SK-N-SH (cell line): ENCODE measurements around the gene CTBP2. TPM values are rescaled to one million over a fixed set of nuclear protein-coding genes. Genes with fewer than 3 reads are reported as not detected.

Source experiments
- CTCF ChIA-PET: fragments of 300-600, 350-600 bp; formaldehyde crosslinking; extraction: SDS; loops from one replicate; lab custom pipeline; 2021; lab: Yijun Ruan, JAX
- POLR2A ChIA-PET: fragments of 350-600 bp; sonication (Branson Sonifier 250); formaldehyde crosslinking; extraction: SDS; loops from one replicate; lab custom pipeline; 2020; ENCODE audit warnings: antibody characterized with exemption, inconsistent platforms; lab: Yijun Ruan, JAX
- DNase-seq: peaks from one replicate; pipeline ENCODE4 v3.0.0; 2012
- H2AFZ ChIP-seq: fragments of 200-600 bp; sonication (generic); 2 replicates; pipeline ENCODE4 v1.8.1; 2016; ENCODE audit warnings: antibody characterized with exemption, mild to moderate bottlenecking, low read depth
- H3F3A ChIP-seq: fragments of 200-600 bp; sonication (generic); replicated peaks from 2 replicates; pipeline ENCODE3; 2016; ENCODE audit warnings: antibody characterized with exemption, mild to moderate bottlenecking; ENCODE audit not compliant: insufficient read depth
- H3K27ac ChIP-seq, 2 experiments: fragments of 200-500 bp in 1 of 2; fragments of 200-600 bp in 1 of 2; sonication (Bioruptor generic) in 1 of 2; sonication (generic), shearing (Covaris generic) in 1 of 2; 2 replicates each; pipeline versions ENCODE4 v1.5.1 to v1.6.1; 2014 to 2016; ENCODE audit warnings: low read depth in 2 of 2, inconsistent platforms in 1 of 2, low read length in 1 of 2, mild to moderate bottlenecking in 1 of 2, mixed read lengths in 1 of 2
- H3K27me3 ChIP-seq: fragments of 200-600 bp; sonication (generic), shearing (Covaris generic); 2 replicates; pipeline ENCODE4 v1.6.1; 2016; ENCODE audit warnings: mixed run types; ENCODE audit not compliant: insufficient read depth
- H3K36me3 ChIP-seq, 2 experiments: fragments of 200-500 bp in 1 of 2; fragments of 200-600 bp in 1 of 2; sonication (Bioruptor generic) in 1 of 2; sonication (generic) in 1 of 2; replicated peaks in 1 of 2; 2 replicates each; pipeline versions ENCODE3 to v1.5.1; 2014 to 2016; ENCODE audit warnings: low read length in 1 of 2, mild to moderate bottlenecking in 1 of 2; ENCODE audit not compliant: insufficient read depth in 2 of 2, control insufficient read depth in 1 of 2
- H3K4me1 ChIP-seq, 2 experiments: fragments of 200-500 bp in 1 of 2; fragments of 200-600 bp in 1 of 2; sonication (Bioruptor generic) in 1 of 2; sonication (generic), shearing (Covaris generic) in 1 of 2; 2 replicates each; pipeline versions ENCODE4 v1.5.1 to v1.6.1; 2014 to 2016; ENCODE audit warnings: low read depth in 1 of 2, low read length in 1 of 2, mixed run types in 1 of 2; ENCODE audit not compliant: insufficient read depth in 2 of 2, control insufficient read depth in 1 of 2
- H3K4me2 ChIP-seq: fragments of 200-600 bp; sonication (generic), shearing (Covaris generic); 2 replicates; pipeline ENCODE4 v1.6.1; 2017; ENCODE audit warnings: mixed run types
- H3K4me3 ChIP-seq, 2 experiments: fragments of 200-500 bp in 1 of 2; fragments of 200-600 bp in 1 of 2; sonication (Bioruptor generic) in 1 of 2; sonication (generic), shearing (Covaris generic) in 1 of 2; 2 replicates each; pipeline versions ENCODE4 v1.5.1 to v1.8.1; 2014 to 2016; ENCODE audit warnings: low read depth in 2 of 2, inconsistent platforms in 1 of 2, low read length in 1 of 2, mild to moderate bottlenecking in 1 of 2, mixed read lengths in 1 of 2, moderate library complexity in 1 of 2
- H3K79me2 ChIP-seq: fragments of 200-600 bp; sonication (generic); 2 replicates; pipeline ENCODE4 v1.8.1; 2017; ENCODE audit warnings: mild to moderate bottlenecking; ENCODE audit not compliant: insufficient read depth
- H3K9ac ChIP-seq: fragments of 200-600 bp; sonication (generic); 2 replicates; pipeline ENCODE4 v1.6.1; 2017; ENCODE audit warnings: mixed run types
- H3K9me2 ChIP-seq: fragments of 200-600 bp; sonication (generic); 2 replicates; pipeline ENCODE4 v1.6.1; 2017; ENCODE audit warnings: mixed run types
- H3K9me3 ChIP-seq: fragments of 200-600 bp; sonication (generic); 2 replicates; pipeline ENCODE4 v1.6.1; 2017; ENCODE audit warnings: mixed run types, mild to moderate bottlenecking, moderate library complexity
- H4K20me1 ChIP-seq: fragments of 200-600 bp; sonication (generic); 2 replicates; pipeline ENCODE4 v1.6.1; 2017; ENCODE audit warnings: mild to moderate bottlenecking, mixed run types; ENCODE audit not compliant: insufficient read depth
- ELF1 ChIP-seq: IDR thresholded peaks from 2 replicates; pipeline ENCODE4 v1.4.0; 2012
- FOXJ3 ChIP-seq: sonication (generic); formaldehyde crosslinking; IDR thresholded peaks from 2 replicates; pipeline ENCODE4 v1.5.1; 2020; ENCODE audit warnings: mild to moderate bottlenecking, missing genetic modification reagents
- IRF3 ChIP-seq: fragments of 150-350 bp; IDR thresholded peaks from 2 replicates; pipeline ENCODE4 v1.6.1; 2016; ENCODE audit warnings: mild to moderate bottlenecking, low read depth, low read length
- MAX ChIP-seq: IDR thresholded peaks from 2 replicates; pipeline ENCODE4 v1.4.0; 2012; ENCODE audit warnings: low read depth
- TAF1 ChIP-seq: IDR thresholded peaks from 2 replicates; pipeline ENCODE4 v1.6.1; 2012; ENCODE audit warnings: low read depth, mild to moderate bottlenecking, low read length, moderate library complexity, borderline replicate concordance
- TCF12 ChIP-seq: IDR thresholded peaks from 2 replicates; pipeline ENCODE4 v1.4.0; 2012
- WGBS: methylation state at CpG from one replicate; pipeline ENCODE4 v1.1.6; 2017; ENCODE audit warnings: low lambda C conversion rate; 5-methylcytosine and 5-hydroxymethylcytosine counted together
- polyA plus RNA-seq, 3 experiments: library from polyadenylated mRNA; depleted of rRNA; stranded (reverse); fragments of >200 nt; gene quantifications; 2 replicates each; pipeline ENCODE4 v1.2.3, GENCODE V29; 2012

Gene CTBP2
- polyA plus RNA-seq, 1 of the 3 experiments (the other 2 are of a cell fraction): 69.7 TPM

GRCh38 chr10:124996127-124996853 lies 164.1 kb downstream of the CTBP2 start:
- Histone ChIP-seq H3K4me3 (no peak overlapping the region), H3K27ac (no peak overlapping the region; a peak in 1 of 4 replicates), H3K4me2 (no peak overlapping the region), H3K79me2 (peaks cover 10% of the 10 kb centered on the region; the same call in 1 of the 2 replicates)
- TF ChIP-seq TAF1 (no peak), ELF1 (no peak), MAX (no peak), TCF12 (no peak)
- TF ChIP-seq, all 33 proteins: peak for 0
- Histone ChIP-seq H3F3A (peaks cover 17% of the 10 kb centered on the region), H3K9me3 (no peaks in the 10 kb centered on the region), H3K27me3 (no peaks in the 10 kb centered on the region), H4K20me1 (peaks cover 12% of the 10 kb centered on the region; the same call in 1 of the 2 replicates), H3K9me2 (no peaks in the 10 kb centered on the region), H3K4me1 (peaks cover 0 to 33% of the 10 kb centered on the region in 2 experiments; a peak in 1 of 4 replicates), H2AFZ (no peak overlapping the region), H3K36me3 (peaks cover 29 to 90% of the 10 kb centered on the region in 2 experiments), H3K9ac (no peak overlapping the region)
- 91% methylated on average over 15 of the region's 24 CpGs for WGBS
- ChIA-PET POLR2A (no interaction called here), CTCF (interaction anchor here (0.8 to 7.4 kb wide), 6 partner anchors 14 to 65 kb away, joined by 3 to 88 read pairs (median 4); no protein-coding TSS in a partner anchor)
- DNase-seq: no peak

- H3F3A ChIP-seq: peaks cover 18% of the 10 kb centered on the region
- H3K36me3 ChIP-seq: peaks cover 35 to 92% of the 10 kb centered on the region in 2 experiments
- no peaks in the 10 kb centered on the region for H3K9me2 ChIP-seq
- POLR2A ChIA-PET: no interaction called here
- 97% methylated on average over 5 of the region's 11 CpGs for WGBS
- peaks cover 14% of the 10 kb centered on the region; the same call in 1 of the 2 replicates for H3K79me2 ChIP-seq
- H3K4me3 ChIP-seq: no peak overlapping the region
- DNase-seq: no peak
- H4K20me1 ChIP-seq: peaks cover 8% of the 10 kb centered on the region; the same call in 1 of the 2 replicates
- CTCF ChIA-PET: interaction anchor here (0.6 to 7.4 kb wide), 4 partner anchors 15 to 66 kb away, joined by 3 to 88 read pairs (median 6); no protein-coding TSS in a partner anchor
- no peaks in the 10 kb centered on the region for H3K27me3 ChIP-seq
- H3K4me2 ChIP-seq: no peak overlapping the region
- no peak overlapping the region for H3K9ac ChIP-seq
- H2AFZ ChIP-seq: no peak overlapping the region
- H3K4me1 ChIP-seq: peaks cover 0 to 26% of the 10 kb centered on the region in 2 experiments; a peak in 1 of 4 replicates
- TF ChIP-seq FOXJ3 (CRISPR knock-in tag) (no peak), IRF3 (no peak)
- H3K27ac ChIP-seq: no peak overlapping the region; a peak in 1 of 4 replicates
- no peaks in the 10 kb centered on the region for H3K9me3 ChIP-seq
These were observed 164.8 kb downstream of the CTBP2 start for GRCh38 chr10:124995605-124996004.
